ENCODE results near the gene MYO16.

- TF ChIP-seq CTCF (IDR thresholded peaks at IDR 0.05) (no peak), POLR2A (IDR thresholded peaks at IDR 0.05) (no peak)
These were observed 509.9 kb downstream of the MYO16 start for GRCh38 chr13:109139346-109139745.
